Measurements from ENCODE around the gene ELOA. TPM values are rescaled to one million over a fixed set of nuclear protein-coding genes. Genes with fewer than 3 reads are reported as not detected.

Gene ELOA
- polyA plus RNA-seq, 2 of the 4 experiments (the other 2 are of a cell fraction), result 16.4 to 18.4 TPM

- ChIA-PET POLR2A (no interaction called here), CTCF (interaction anchor here (0.7 to 1.4 kb wide), 3 partner anchors 8 to 40 kb away, joined by 3 to 9 read pairs (median 5); no protein-coding TSS in a partner anchor)
- no peaks in the 10 kb centered on the region for H3K4me1 ChIP-seq
- H3K27ac ChIP-seq, result no peak overlapping the region
- no peak overlapping the region for H3K4me3 ChIP-seq
- DNase-seq (ENCODE audit: low read depth in 1 of 2, low spot score in 1 of 2) (no peak), FAIRE-seq (no peak), ATAC-seq (no peak)
- TF ChIP-seq, protein P1, sequence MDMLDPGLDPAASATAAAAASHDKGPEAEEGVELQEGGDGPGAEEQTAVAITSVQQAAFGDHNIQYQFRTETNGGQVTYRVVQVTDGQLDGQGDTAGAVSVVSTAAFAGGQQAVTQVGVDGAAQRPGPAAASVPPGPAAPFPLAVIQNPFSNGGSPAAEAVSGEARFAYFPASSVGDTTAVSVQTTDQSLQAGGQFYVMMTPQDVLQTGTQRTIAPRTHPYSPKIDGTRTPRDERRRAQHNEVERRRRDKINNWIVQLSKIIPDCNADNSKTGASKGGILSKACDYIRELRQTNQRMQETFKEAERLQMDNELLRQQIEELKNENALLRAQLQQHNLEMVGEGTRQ (IDR thresholded peaks at IDR 0.05), result no peak
- TF ChIP-seq ZSCAN20 (CRISPR knock-in tag; IDR thresholded peaks at IDR 0.05) (no peak), SMC3 (IDR thresholded peaks at IDR 0.05) (no peak), FOSL2 (IDR thresholded peaks at IDR 0.05) (no peak), FOSL2 (CRISPR knock-in tag; IDR thresholded peaks at IDR 0.05) (no peak), EHMT2 (IDR thresholded peaks at IDR 0.05; ENCODE audit: low read depth) (no peak), CTCF (IDR thresholded peaks at IDR 0.05) (no peak), EP300 (IDR thresholded peaks at IDR 0.05) (no peak), HOXB13 (CRISPR knock-in tag; IDR thresholded peaks at IDR 0.05; ENCODE audit: low read depth) (no peak), ATOH8 (CRISPR knock-in tag; IDR thresholded peaks at IDR 0.05; ENCODE audit: low read depth) (no peak)
- TF ChIP-seq, protein P2, sequence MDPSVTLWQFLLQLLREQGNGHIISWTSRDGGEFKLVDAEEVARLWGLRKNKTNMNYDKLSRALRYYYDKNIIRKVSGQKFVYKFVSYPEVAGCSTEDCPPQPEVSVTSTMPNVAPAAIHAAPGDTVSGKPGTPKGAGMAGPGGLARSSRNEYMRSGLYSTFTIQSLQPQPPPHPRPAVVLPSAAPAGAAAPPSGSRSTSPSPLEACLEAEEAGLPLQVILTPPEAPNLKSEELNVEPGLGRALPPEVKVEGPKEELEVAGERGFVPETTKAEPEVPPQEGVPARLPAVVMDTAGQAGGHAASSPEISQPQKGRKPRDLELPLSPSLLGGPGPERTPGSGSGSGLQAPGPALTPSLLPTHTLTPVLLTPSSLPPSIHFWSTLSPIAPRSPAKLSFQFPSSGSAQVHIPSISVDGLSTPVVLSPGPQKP (IDR thresholded peaks at IDR 0.05; ENCODE audit: low read depth, low read length), result no peak
- no peaks in the 10 kb centered on the region for H3K9me3 ChIP-seq
- 92% methylated on average over 7 of the region's 7 CpGs for WGBS (ENCODE audit: missing lambda C conversion rate)
- H3K4me2 ChIP-seq, result no peak overlapping the region
Observed at GRCh38 chr1:23763041-23763577, 19.8 kb downstream of the ELOA start.

DNA sequence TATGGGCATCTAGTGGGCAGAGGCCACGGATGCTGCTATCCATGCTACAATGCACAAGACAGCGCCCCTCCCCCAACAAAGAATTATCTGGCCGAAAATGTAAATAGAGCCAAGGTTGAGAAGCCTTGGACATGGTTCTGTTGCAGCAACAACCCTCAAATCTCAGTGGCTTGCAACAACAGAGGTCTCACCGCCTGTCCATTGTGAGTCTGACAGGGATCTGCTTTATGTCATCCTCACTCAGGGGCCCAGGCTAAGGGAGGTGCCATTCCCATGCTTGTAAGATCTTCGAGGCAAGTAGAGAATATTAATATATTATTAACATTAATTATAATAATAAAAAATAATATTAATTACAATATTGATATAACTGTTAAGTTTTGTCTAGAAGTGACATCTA, 25.5 kb downstream of the ELOA start:
- WGBS (ENCODE audit: missing lambda C conversion rate), result 75% methylated on average over 5 of the region's 5 CpGs
- ChIA-PET CTCF (interaction anchor here (1.0 kb wide), 1 partner anchor 20 kb away, joined by 3 read pairs; no protein-coding TSS in a partner anchor), POLR2A (no interaction called here)
- DNase-seq (ENCODE audit: low read depth in 1 of 2, low spot score in 1 of 2) (no peak), ATAC-seq (no peak), FAIRE-seq (no peak)
- H3K27ac ChIP-seq, result no peak overlapping the region
- no peak for TF ChIP-seq TP53 (CRISPR knock-in tag; IDR thresholded peaks at IDR 0.05)
- H3K9me3 ChIP-seq, result no peaks in the 10 kb centered on the region
- H3K4me3 ChIP-seq, result no peak overlapping the region
- peaks cover 2% of the 10 kb centered on the region; the same call in 1 of the 3 replicates for H3K4me1 ChIP-seq
- H3K4me2 ChIP-seq, result no peak overlapping the region

DNA sequence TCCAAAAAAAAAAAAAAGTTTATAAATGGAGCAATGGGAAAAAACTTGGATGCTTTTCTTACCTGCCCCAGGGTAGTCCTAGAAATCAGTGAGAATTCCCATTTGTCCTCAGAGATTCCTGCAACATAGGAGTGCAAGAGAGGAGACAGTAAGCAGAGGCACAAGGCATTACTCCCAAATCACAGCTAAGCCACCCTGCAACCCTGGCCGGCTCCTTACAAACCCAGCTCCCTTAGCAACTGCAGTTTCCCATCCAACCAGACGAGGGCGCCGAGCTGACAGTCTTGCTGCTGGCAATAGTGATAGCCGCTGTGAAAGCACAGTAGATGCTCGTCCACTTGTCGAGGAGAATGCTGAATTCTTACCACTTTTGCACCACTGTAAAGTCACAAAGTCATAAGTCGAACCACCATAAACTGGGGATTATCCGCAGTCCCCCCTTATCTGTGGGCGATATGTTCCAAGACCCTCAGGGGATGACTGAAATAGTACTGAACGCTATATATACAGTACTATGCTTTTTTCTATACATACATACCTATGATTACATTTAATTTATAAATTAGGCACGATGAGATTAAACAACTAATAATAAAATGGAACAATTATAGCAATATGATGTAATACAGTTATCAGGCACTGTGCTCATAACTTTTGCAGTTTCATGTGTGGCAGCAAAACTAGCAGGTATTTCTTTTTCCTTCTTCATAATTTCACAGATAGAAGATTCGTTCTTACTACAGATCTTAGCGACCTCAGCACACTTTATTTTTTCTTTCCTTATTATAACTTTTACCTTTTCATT, 29.0 kb downstream of the ELOA start:
- ATAC-seq (peak; percentile 97 to 98), FAIRE-seq (no peak), DNase-seq (ENCODE audit: low read depth in 1 of 2, low spot score in 1 of 2) (peak; percentile 38 to 77)
- no peak overlapping the region for H3K27ac ChIP-seq
- TF ChIP-seq, protein P3, sequence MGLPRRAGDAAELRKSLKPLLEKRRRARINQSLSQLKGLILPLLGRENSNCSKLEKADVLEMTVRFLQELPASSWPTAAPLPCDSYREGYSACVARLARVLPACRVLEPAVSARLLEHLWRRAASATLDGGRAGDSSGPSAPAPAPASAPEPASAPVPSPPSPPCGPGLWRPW (IDR thresholded peaks at IDR 0.05), result no peak
- TF ChIP-seq NPAS2 (CRISPR knock-in tag; IDR thresholded peaks at IDR 0.05; ENCODE audit: borderline replicate concordance), result no peak
- no peak for TF ChIP-seq HDAC2 (IDR thresholded peaks at IDR 0.05)
- TF ChIP-seq RAD21 (conservative IDR thresholded peaks at IDR 0.05 in 1 of 2, IDR thresholded peaks at IDR 0.05 in 1 of 2), result peak; percentile 68 to 79
- no peak for TF ChIP-seq CHD4 (IDR thresholded peaks at IDR 0.05; ENCODE audit: borderline replicate concordance)
- TF ChIP-seq HOXB5 (CRISPR knock-in tag; IDR thresholded peaks at IDR 0.05), result no peak
- peak; percentile 68 for TF ChIP-seq SMC3 (IDR thresholded peaks at IDR 0.05)
- peak; percentile 67 for TF ChIP-seq CTCF (IDR thresholded peaks at IDR 0.05)
- TF ChIP-seq POLR2A (IDR thresholded peaks at IDR 0.05; ENCODE audit: low read length), result no peak
- TF ChIP-seq EP300 (IDR thresholded peaks at IDR 0.05), result no peak
- H3K4me1 ChIP-seq, result peaks cover 6% of the 10 kb centered on the region; the same call in 1 of the 3 replicates
- no peaks in the 10 kb centered on the region for H3K9me3 ChIP-seq
- CTCF ChIA-PET, result interaction anchor here (0.6 to 3.0 kb wide), 34 partner anchors 8 to 804 kb away, joined by 3 to 22 read pairs (median 3); partner anchors contain the start of gene FUCA1
- POLR2A ChIA-PET, result interaction anchor here (0.7 to 1.0 kb wide), 2 partner anchors 81 to 144 kb away, joined by 3 read pairs; partner anchors contain the start of gene RPL11
- H3K4me2 ChIP-seq, result peak overlapping the region; percentile 43; the same call in 1 of the 3 replicates
- 15% methylated on average over 12 of the region's 14 CpGs for WGBS (ENCODE audit: missing lambda C conversion rate)
- H3K4me3 ChIP-seq, result no peak overlapping the region

Data from A549 (cell line).